ENCODE data around the gene DCXR. TPM values are rescaled to one million over a fixed set of nuclear protein-coding genes. Genes with fewer than 3 reads are reported as not detected.

The DCXR gene
- total and polyA plus RNA-seq, 2 of the 13 experiments (the other 11 are each of a cell fraction or from before 2014, with no cell fraction given): 287 to 311 TPM

- TF ChIP-seq ATF1 (CRISPR knock-in tag; IDR thresholded peaks at IDR 0.05) (no peak), CC2D1A (CRISPR knock-in tag; IDR thresholded peaks at IDR 0.05) (0 out of 2 replicates have a peak, but pooled peaks have one; percentile 9), CREBL2 (CRISPR knock-in tag; IDR thresholded peaks at IDR 0.05; ENCODE audit: borderline replicate concordance) (no peak), PHF21A (CRISPR knock-in tag; IDR thresholded peaks at IDR 0.05) (no peak), ZMAT3 (CRISPR knock-in tag; conservative IDR thresholded peaks at IDR 0.05) (peak; percentile 91; the same call in 1 of the 2 replicates), NFAT5 (CRISPR knock-in tag; IDR thresholded peaks at IDR 0.05) (no peak), ZBTB8A (CRISPR knock-in tag; IDR thresholded peaks at IDR 0.05; ENCODE audit: borderline replicate concordance, low read depth) (no peak), PHF8 (CRISPR knock-in tag; IDR thresholded peaks at IDR 0.05) (peak; percentile 79), ZSCAN20 (CRISPR knock-in tag; IDR thresholded peaks at IDR 0.05; ENCODE audit: borderline replicate concordance) (no peak), ZNF281 (CRISPR knock-in tag; IDR thresholded peaks at IDR 0.05; ENCODE audit: borderline replicate concordance) (no peak), BRCA1 (CRISPR knock-in tag; IDR thresholded peaks at IDR 0.05) (no peak), THAP8 (CRISPR knock-in tag; IDR thresholded peaks at IDR 0.05; ENCODE audit: borderline replicate concordance) (no peak), HNF4G (IDR thresholded peaks at IDR 0.05; ENCODE audit: borderline replicate concordance, low read depth, low read length) (no peak), HNF4G (CRISPR knock-in tag; IDR thresholded peaks at IDR 0.05; ENCODE audit: borderline replicate concordance, low read depth) (no peak), ZFP90 (CRISPR knock-in tag; IDR thresholded peaks at IDR 0.05; ENCODE audit: borderline replicate concordance) (no peak), RNF2 (conservative IDR thresholded peaks at IDR 0.05; ENCODE audit: low read depth) (peak; percentile 60; the same call in 1 of the 2 replicates), MLX (CRISPR knock-in tag; IDR thresholded peaks at IDR 0.05) (no peak), CBX5 (CRISPR knock-in tag; IDR thresholded peaks at IDR 0.05; ENCODE audit: borderline replicate concordance) (no peak), ZNF207 (IDR thresholded peaks at IDR 0.05; ENCODE audit: borderline replicate concordance) (no peak), ZNF484 (CRISPR knock-in tag; IDR thresholded peaks at IDR 0.05; ENCODE audit: borderline replicate concordance, low read depth) (no peak)
Measured at GRCh38 chr17:82064433-82065192, 27.1 kb upstream of the DCXR start (continued).
